Brain microvascular endothelial cell (primary cell): ENCODE measurements around the gene ADGRL3.

Source experiments
- DNase-seq: peaks from one replicate; pipeline ENCODE4 v3.0.0-alpha.2; 2020
- H3K27ac ChIP-seq: fragments of 250-450 bp; sonication (Bioruptor Pico); 2 replicates; pipeline ENCODE4 v1.5.1; 2020; ENCODE audit warnings: mild to moderate bottlenecking, moderate library complexity
- H3K27me3 ChIP-seq: fragments of 250-450 bp; sonication (Bioruptor Pico); replicated peaks from 2 replicates; pipeline ENCODE4 v1.5.1; 2020; ENCODE audit warnings: mild to moderate bottlenecking
- H3K36me3 ChIP-seq: fragments of 250-450 bp; sonication (Bioruptor Pico); replicated peaks from 2 replicates; pipeline ENCODE4 v1.5.1; 2020; ENCODE audit warnings: mild to moderate bottlenecking
- H3K4me3 ChIP-seq: 2 replicates; pipeline ENCODE4 v1.5.1; 2011; ENCODE audit warnings: low read depth, mild to moderate bottlenecking, control low read depth, low read length, moderate library complexity
- CTCF ChIP-seq: IDR thresholded peaks from 2 replicates; pipeline ENCODE4 v1.5.1; 2011; ENCODE audit warnings: low read depth, mild to moderate bottlenecking, moderate library complexity, low read length, control low read depth, inconsistent platforms; ENCODE audit errors: missing control alignments
- in situ Hi-C: cut with HindIII; loops from 2 replicates; pipeline ENCODE4 v1.10.0; 2017; ENCODE audit warnings: low sequenced_read_pairs, low pct_ligation_motif_present

Gene ADGRL3

GRCh38 chr4:61678297-61678696 is 478.2 kb downstream of the ADGRL3 start:
- Histone ChIP-seq H3K27ac (no peak overlapping the region), H3K27me3 (no peaks in the 10 kb centered on the region), H3K4me3 (no peak overlapping the region), H3K36me3 (no peaks in the 10 kb centered on the region)
- in situ Hi-C loops: no loop called here
- TF ChIP-seq CTCF: no peak
- DNase-seq: no peak

GRCh38 chr4:61693520-61693919 is 493.4 kb downstream of the ADGRL3 start:
- DNase-seq: no peak
- Histone ChIP-seq H3K4me3 (no peak overlapping the region), H3K27me3 (no peaks in the 10 kb centered on the region), H3K36me3 (no peaks in the 10 kb centered on the region), H3K27ac (no peak overlapping the region)
- in situ Hi-C loops: no loop called here
- no peak for TF ChIP-seq CTCF

- DNase-seq: no peak
- H3K27ac ChIP-seq: no peak overlapping the region
- H3K4me3 ChIP-seq: no peak overlapping the region
- TF ChIP-seq CTCF: no peak
- in situ Hi-C loops: no loop called here
- H3K36me3 ChIP-seq: no peaks in the 10 kb centered on the region
- no peaks in the 10 kb centered on the region for H3K27me3 ChIP-seq
Measured at GRCh38 chr4:61714387-61714911, 514.3 kb downstream of the ADGRL3 start.

GRCh38 chr4:61716426-61716825 is 516.3 kb downstream of the ADGRL3 start:
- in situ Hi-C loops: no loop called here
- Histone ChIP-seq H3K27ac (no peak overlapping the region), H3K27me3 (no peaks in the 10 kb centered on the region), H3K36me3 (no peaks in the 10 kb centered on the region), H3K4me3 (no peak overlapping the region)
- no peak for DNase-seq
- no peak for TF ChIP-seq CTCF

GRCh38 chr4:61723492-61723891 is 523.4 kb downstream of the ADGRL3 start:
- in situ Hi-C loops: no loop called here
- no peaks in the 10 kb centered on the region for H3K36me3 ChIP-seq
- H3K27me3 ChIP-seq: no peaks in the 10 kb centered on the region
- DNase-seq: no peak
- no peak overlapping the region for H3K4me3 ChIP-seq
- no peak overlapping the region for H3K27ac ChIP-seq
- TF ChIP-seq CTCF: no peak

GRCh38 chr4:61727286-61727685 is 527.2 kb downstream of the ADGRL3 start:
- no peak overlapping the region for H3K4me3 ChIP-seq
- TF ChIP-seq CTCF: no peak
- no peak for DNase-seq
- H3K27me3 ChIP-seq: no peaks in the 10 kb centered on the region
- H3K36me3 ChIP-seq: no peaks in the 10 kb centered on the region
- in situ Hi-C loops: no loop called here
- no peak overlapping the region for H3K27ac ChIP-seq
